GM23248 (cell line): ENCODE results near the gene KCNQ2. TPM values are rescaled to one million over a fixed set of nuclear protein-coding genes. Genes with fewer than 3 reads are reported as not detected.

Source experiments
- DNase-seq: peaks from one replicate; pipeline ENCODE4 v3.0.0-alpha.2; 2015
- H2AFZ ChIP-seq: fragments of 200-600 bp; sonication (generic); 2 replicates; pipeline ENCODE4 v1.6.1; 2016; ENCODE audit warnings: antibody characterized with exemption
- H3F3A ChIP-seq: fragments of 200-600 bp; sonication (generic); 2 replicates; pipeline ENCODE4 v1.6.1; 2016; ENCODE audit warnings: mild to moderate bottlenecking, antibody characterized with exemption, mixed run types; ENCODE audit not compliant: insufficient read depth
- H3K27ac ChIP-seq: fragments of 200-600 bp; sonication (generic); 2 replicates; pipeline ENCODE4 v1.5.1; 2016; ENCODE audit warnings: mild to moderate bottlenecking
- H3K27me3 ChIP-seq: fragments of 200-600 bp; sonication (generic); replicated peaks from 2 replicates; pipeline ENCODE4 v1.6.1; 2016; ENCODE audit warnings: mild to moderate bottlenecking; ENCODE audit not compliant: insufficient read depth
- H3K36me3 ChIP-seq: fragments of 200-600 bp; sonication (generic); 2 replicates; pipeline ENCODE4 v1.6.1; 2016; ENCODE audit warnings: low read depth, mild to moderate bottlenecking
- H3K4me1 ChIP-seq: fragments of 200-600 bp; sonication (generic); 2 replicates; pipeline ENCODE4 v1.6.1; 2016; ENCODE audit warnings: mild to moderate bottlenecking; ENCODE audit not compliant: insufficient read depth
- H3K4me2 ChIP-seq: fragments of 200-600 bp; sonication (generic); one replicate; pipeline ENCODE4 v1.6.1; 2016; ENCODE audit warnings: mild to moderate bottlenecking; ENCODE audit not compliant: unreplicated experiment
- H3K4me3 ChIP-seq: fragments of 200-600 bp; sonication (generic); 2 replicates; pipeline ENCODE4 v1.5.1; 2016; ENCODE audit warnings: mild to moderate bottlenecking
- H3K79me2 ChIP-seq: fragments of 200-600 bp; sonication (generic); 2 replicates; pipeline ENCODE4 v1.6.1; 2016; ENCODE audit warnings: mild to moderate bottlenecking; ENCODE audit not compliant: insufficient read depth
- H3K9ac ChIP-seq: fragments of 200-600 bp; sonication (generic); 2 replicates; pipeline ENCODE4 v1.6.1; 2016; ENCODE audit warnings: mild to moderate bottlenecking
- H3K9me2 ChIP-seq: fragments of 200-600 bp; sonication (generic); 2 replicates; pipeline ENCODE4 v1.6.1; 2016; ENCODE audit warnings: mixed run types, mild to moderate bottlenecking, moderate library complexity; ENCODE audit not compliant: insufficient read depth
- H3K9me3 ChIP-seq: fragments of 200-600 bp; sonication (generic); one replicate; pipeline ENCODE4 v1.6.1; 2017; ENCODE audit warnings: low read depth
- H4K20me1 ChIP-seq: fragments of 200-600 bp; sonication (generic); 2 replicates; pipeline ENCODE4 v1.6.0; 2016; ENCODE audit not compliant: insufficient read depth
- EZH2 ChIP-seq: fragments of 200-600 bp; sonication (generic); IDR thresholded peaks from 2 replicates; pipeline ENCODE4 v1.6.1; 2018; ENCODE audit warnings: antibody characterized with exemption, mild to moderate bottlenecking; ENCODE audit not compliant: insufficient read depth, poor library complexity, severe bottlenecking
- EZH2phosphoT487 ChIP-seq: fragments of 200-600 bp; sonication (generic); IDR thresholded peaks from 2 replicates; pipeline ENCODE4 v1.6.1; 2018; ENCODE audit warnings: antibody characterized with exemption, moderate library complexity, mild to moderate bottlenecking, low read depth; ENCODE audit not compliant: insufficient read depth
- WGBS, 2 experiments: methylation state at CpG; one replicate each; pipeline ENCODE4 v1.1.6; 2015 to 2017; ENCODE audit warnings: low lambda C conversion rate in 2 of 2, low coverage in 1 of 2; ENCODE audit errors: missing lambda C conversion rate in 2 of 2; 5-methylcytosine and 5-hydroxymethylcytosine counted together
- in situ Hi-C: fragments of 300-500 bp; cut with MboI; formaldehyde crosslinking; loops from 2 replicates; pipeline ENCODE4 v1.15.0; 2020
- polyA plus RNA-seq: library from polyadenylated mRNA; unstranded; fragments of >200 nt; fragmentation: Nextera tagmentation; extraction: Ambion mirVana; gene quantifications from 2 replicates; pipeline ENCODE4 v1.2.1, GENCODE V29; 2016
- total RNA-seq: library from RNA; depleted of rRNA; stranded (reverse); fragments of >200 nt; shearing (Covaris generic); gene quantifications from 2 replicates; pipeline ENCODE4 v1.2.3, GENCODE V29; 2014

Gene KCNQ2
- total and polyA plus RNA-seq, 2 experiments from 2014 or later, result 0.38 TPM; not detected in 1

GRCh38 chr20:63447320-63447719 lies 25.1 kb downstream of the KCNQ2 start:
- H3F3A ChIP-seq, result no peaks in the 10 kb centered on the region
- no peak overlapping the region for H2AFZ ChIP-seq
- no peaks in the 10 kb centered on the region for H3K4me1 ChIP-seq
- 47 to 50% methylated on average over 16 of the region's 16 CpGs for WGBS, 2 experiments
- DNase-seq, result no peak
- no peaks in the 10 kb centered on the region for H3K9me3 ChIP-seq
- H3K36me3 ChIP-seq, result no peaks in the 10 kb centered on the region
- no peak overlapping the region for H3K9ac ChIP-seq
- no peak for TF ChIP-seq EZH2
- no peak for TF ChIP-seq EZH2phosphoT487
- H3K4me3 ChIP-seq, result no peak overlapping the region
- H3K9me2 ChIP-seq, result no peaks in the 10 kb centered on the region
- peaks cover 24% of the 10 kb centered on the region; the same call in 1 of the 2 replicates for H3K27me3 ChIP-seq
- H3K4me2 ChIP-seq, result no peak overlapping the region
- no peaks in the 10 kb centered on the region for H3K79me2 ChIP-seq
- in situ Hi-C loops, result no loop called here
- H3K27ac ChIP-seq, result no peak overlapping the region
- H4K20me1 ChIP-seq, result no peaks in the 10 kb centered on the region

DNA sequence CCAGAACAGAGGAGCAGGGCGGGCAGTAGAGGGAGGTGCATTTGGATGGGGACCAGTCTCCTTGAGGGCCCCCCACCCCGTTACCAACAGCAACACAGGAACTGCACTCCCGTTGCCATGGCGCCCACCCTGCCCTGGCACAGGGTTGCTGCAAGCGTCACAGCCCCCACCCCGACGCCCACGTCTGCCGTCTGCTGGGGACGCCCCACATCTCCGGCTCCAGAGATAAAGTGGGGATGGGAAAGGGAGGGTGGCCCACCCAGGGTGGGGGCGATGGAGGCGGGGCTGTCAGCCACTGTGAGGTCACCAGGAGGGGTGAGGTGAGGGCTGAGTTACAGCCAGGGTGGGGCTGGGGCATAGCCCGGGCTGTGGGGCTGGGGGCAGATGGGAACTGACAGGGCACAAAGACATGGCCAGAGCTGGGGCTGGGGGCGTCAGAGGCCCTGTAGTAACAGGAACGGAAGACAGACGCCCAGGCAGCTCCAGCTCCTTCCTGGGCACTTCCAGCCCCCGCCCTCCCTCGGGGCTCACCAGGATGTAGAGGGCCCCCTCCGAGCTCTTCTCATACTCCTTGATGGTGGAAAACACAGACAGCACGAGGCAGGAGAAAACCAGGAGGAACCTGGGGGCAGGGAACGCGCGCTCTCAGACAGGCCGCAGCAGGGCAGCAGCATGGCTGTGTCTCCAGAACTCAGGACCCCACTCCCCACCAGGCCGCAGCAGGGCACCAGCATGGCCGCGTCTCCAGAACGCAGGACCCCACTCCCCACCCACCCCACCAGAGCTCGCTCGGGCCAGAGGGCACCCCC lies 26.0 kb downstream of the KCNQ2 start:
- H3K27ac ChIP-seq, result no peak overlapping the region
- no peak overlapping the region for H3K4me3 ChIP-seq
- no peaks in the 10 kb centered on the region for H3K9me2 ChIP-seq
- H3K4me2 ChIP-seq, result no peak overlapping the region
- peaks cover 24% of the 10 kb centered on the region; the same call in 1 of the 2 replicates for H3K27me3 ChIP-seq
- WGBS, 2 experiments, result 19 to 35% methylated on average over 12 to 30 of the region's 31 CpGs
- no peak overlapping the region for H3K9ac ChIP-seq
- no peaks in the 10 kb centered on the region for H3K9me3 ChIP-seq
- no peaks in the 10 kb centered on the region for H3F3A ChIP-seq
- no peaks in the 10 kb centered on the region for H3K36me3 ChIP-seq
- H2AFZ ChIP-seq, result no peak overlapping the region
- H3K4me1 ChIP-seq, result no peaks in the 10 kb centered on the region
- H4K20me1 ChIP-seq, result no peaks in the 10 kb centered on the region
- DNase-seq, result no peak
- in situ Hi-C loops, result no loop called here
- H3K79me2 ChIP-seq, result no peaks in the 10 kb centered on the region
- no peak for TF ChIP-seq EZH2
- TF ChIP-seq EZH2phosphoT487, result no peak

DNA sequence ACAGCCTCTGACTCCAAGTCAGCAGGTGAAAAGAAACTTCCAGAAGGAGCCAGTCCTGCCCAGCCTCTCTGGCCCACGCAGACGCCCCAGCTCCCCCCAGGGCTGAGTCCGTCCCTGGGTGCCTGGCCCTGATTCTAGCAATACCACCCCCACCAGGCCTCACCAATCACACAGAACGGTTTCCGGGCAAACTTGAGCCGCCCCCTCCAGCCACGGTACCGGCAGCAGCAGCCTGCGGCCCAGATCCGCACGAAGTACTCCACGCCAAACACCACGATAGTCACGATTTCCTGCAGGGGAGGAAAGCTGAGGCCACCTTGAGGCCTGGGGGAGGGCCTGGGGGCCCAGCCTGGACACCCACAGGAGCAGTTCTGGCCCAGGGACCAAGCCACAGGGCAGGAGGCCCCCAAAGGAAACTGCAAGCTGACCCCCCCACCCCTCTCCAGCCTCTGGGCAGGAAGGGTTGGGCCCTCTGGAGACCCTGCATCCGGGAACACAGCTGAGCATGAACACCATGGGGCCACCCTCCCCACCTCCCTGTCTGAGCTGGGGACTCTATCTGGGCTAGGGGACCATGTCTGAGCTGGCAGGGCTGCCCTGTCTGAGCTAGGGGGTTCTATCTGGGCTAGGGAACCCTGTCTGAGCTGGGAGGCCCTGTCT lies 27.2 kb downstream of the KCNQ2 start:
- Histone ChIP-seq H3K36me3 (no peaks in the 10 kb centered on the region), H2AFZ (no peak overlapping the region), H3K4me3 (no peak overlapping the region), H3K79me2 (no peaks in the 10 kb centered on the region), H3K27ac (no peak overlapping the region), H3K9ac (no peak overlapping the region), H3F3A (no peaks in the 10 kb centered on the region), H3K9me2 (no peaks in the 10 kb centered on the region), H3K27me3 (peaks cover 24% of the 10 kb centered on the region; the same call in 1 of the 2 replicates), H3K9me3 (no peaks in the 10 kb centered on the region), H3K4me1 (no peaks in the 10 kb centered on the region), H3K4me2 (no peak overlapping the region), H4K20me1 (no peaks in the 10 kb centered on the region)
- TF ChIP-seq EZH2phosphoT487, result no peak
- TF ChIP-seq EZH2, result no peak
- DNase-seq, result no peak
- WGBS, 2 experiments, result 80 to 84% methylated on average over 13 to 15 of the region's 15 CpGs
- in situ Hi-C loops, result no loop called here

DNA sequence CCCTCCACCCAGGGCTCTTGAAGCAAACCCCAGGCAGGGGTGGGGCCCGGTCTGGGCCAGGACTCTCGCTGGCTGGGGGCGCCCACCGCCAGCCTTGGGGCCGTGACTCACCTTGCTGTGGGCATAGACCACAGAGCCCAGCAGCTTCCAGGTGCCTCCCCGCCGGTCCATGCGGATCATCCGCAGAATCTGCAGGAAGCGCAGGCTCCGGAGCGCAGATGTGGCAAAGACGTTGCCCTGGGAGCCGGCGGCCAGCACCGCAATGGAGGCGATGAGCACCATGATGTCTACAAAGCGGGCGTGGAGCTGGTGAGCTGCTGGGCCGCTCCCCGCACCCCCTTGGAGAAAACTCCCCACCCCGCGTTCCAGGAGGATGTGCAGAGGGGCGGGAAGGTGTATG lies 27.9 kb downstream of the KCNQ2 start:
- no peak overlapping the region for H3K27ac ChIP-seq
- H4K20me1 ChIP-seq, result no peaks in the 10 kb centered on the region
- 86 to 90% methylated on average over 20 to 24 of the region's 24 CpGs for whole genome bisulfite sequencing, 2 experiments
- TF ChIP-seq EZH2 (no peak), EZH2phosphoT487 (no peak)
- in situ Hi-C loops, result no loop called here
- no peaks in the 10 kb centered on the region for H3K9me2 ChIP-seq
- no peaks in the 10 kb centered on the region for H3K79me2 ChIP-seq
- H3K27me3 ChIP-seq, result peaks cover 24% of the 10 kb centered on the region; the same call in 1 of the 2 replicates
- no peaks in the 10 kb centered on the region for H3K9me3 ChIP-seq
- no peak for DNase-seq
- no peak overlapping the region for H3K9ac ChIP-seq
- no peak overlapping the region for H3K4me3 ChIP-seq
- H3F3A ChIP-seq, result no peaks in the 10 kb centered on the region
- H3K36me3 ChIP-seq, result no peaks in the 10 kb centered on the region
- no peak overlapping the region for H2AFZ ChIP-seq
- no peaks in the 10 kb centered on the region for H3K4me1 ChIP-seq
- H3K4me2 ChIP-seq, result no peak overlapping the region
